SK-N-SH (cell line): ENCODE data around the gene CSNK2A1. TPM values are rescaled to one million over a fixed set of nuclear protein-coding genes. Genes with fewer than 3 reads are reported as not detected.

Experiments
- CTCF ChIA-PET: fragments of 300-600, 350-600 bp; formaldehyde crosslinking; extraction: SDS; loops from one replicate; lab custom pipeline; 2021; lab: Yijun Ruan, JAX
- POLR2A ChIA-PET: fragments of 350-600 bp; sonication (Branson Sonifier 250); formaldehyde crosslinking; extraction: SDS; loops from one replicate; lab custom pipeline; 2020; ENCODE audit warnings: antibody characterized with exemption, inconsistent platforms; lab: Yijun Ruan, JAX
- DNase-seq: peaks from one replicate; pipeline ENCODE4 v3.0.0; 2012
- H2AFZ ChIP-seq: fragments of 200-600 bp; sonication (generic); 2 replicates; pipeline ENCODE4 v1.8.1; 2016; ENCODE audit warnings: antibody characterized with exemption, mild to moderate bottlenecking, low read depth
- H3F3A ChIP-seq: fragments of 200-600 bp; sonication (generic); replicated peaks from 2 replicates; pipeline ENCODE3; 2016; ENCODE audit warnings: antibody characterized with exemption, mild to moderate bottlenecking; ENCODE audit not compliant: insufficient read depth
- H3K27ac ChIP-seq, 2 experiments: fragments of 200-500 bp in 1 of 2; fragments of 200-600 bp in 1 of 2; sonication (Bioruptor generic) in 1 of 2; sonication (generic), shearing (Covaris generic) in 1 of 2; 2 replicates each; pipeline versions ENCODE4 v1.5.1 to v1.6.1; 2014 to 2016; ENCODE audit warnings: low read depth in 2 of 2, inconsistent platforms in 1 of 2, low read length in 1 of 2, mild to moderate bottlenecking in 1 of 2, mixed read lengths in 1 of 2
- H3K27me3 ChIP-seq: fragments of 200-600 bp; sonication (generic), shearing (Covaris generic); 2 replicates; pipeline ENCODE4 v1.6.1; 2016; ENCODE audit warnings: mixed run types; ENCODE audit not compliant: insufficient read depth
- H3K36me3 ChIP-seq, 2 experiments: fragments of 200-500 bp in 1 of 2; fragments of 200-600 bp in 1 of 2; sonication (Bioruptor generic) in 1 of 2; sonication (generic) in 1 of 2; replicated peaks in 1 of 2; 2 replicates each; pipeline versions ENCODE3 to v1.5.1; 2014 to 2016; ENCODE audit warnings: low read length in 1 of 2, mild to moderate bottlenecking in 1 of 2; ENCODE audit not compliant: insufficient read depth in 2 of 2, control insufficient read depth in 1 of 2
- H3K4me1 ChIP-seq, 2 experiments: fragments of 200-500 bp in 1 of 2; fragments of 200-600 bp in 1 of 2; sonication (Bioruptor generic) in 1 of 2; sonication (generic), shearing (Covaris generic) in 1 of 2; 2 replicates each; pipeline versions ENCODE4 v1.5.1 to v1.6.1; 2014 to 2016; ENCODE audit warnings: low read depth in 1 of 2, low read length in 1 of 2, mixed run types in 1 of 2; ENCODE audit not compliant: insufficient read depth in 2 of 2, control insufficient read depth in 1 of 2
- H3K4me2 ChIP-seq: fragments of 200-600 bp; sonication (generic), shearing (Covaris generic); 2 replicates; pipeline ENCODE4 v1.6.1; 2017; ENCODE audit warnings: mixed run types
- H3K4me3 ChIP-seq, 2 experiments: fragments of 200-500 bp in 1 of 2; fragments of 200-600 bp in 1 of 2; sonication (Bioruptor generic) in 1 of 2; sonication (generic), shearing (Covaris generic) in 1 of 2; 2 replicates each; pipeline versions ENCODE4 v1.5.1 to v1.8.1; 2014 to 2016; ENCODE audit warnings: low read depth in 2 of 2, inconsistent platforms in 1 of 2, low read length in 1 of 2, mild to moderate bottlenecking in 1 of 2, mixed read lengths in 1 of 2, moderate library complexity in 1 of 2
- H3K79me2 ChIP-seq: fragments of 200-600 bp; sonication (generic); 2 replicates; pipeline ENCODE4 v1.8.1; 2017; ENCODE audit warnings: mild to moderate bottlenecking; ENCODE audit not compliant: insufficient read depth
- H3K9ac ChIP-seq: fragments of 200-600 bp; sonication (generic); 2 replicates; pipeline ENCODE4 v1.6.1; 2017; ENCODE audit warnings: mixed run types
- H3K9me2 ChIP-seq: fragments of 200-600 bp; sonication (generic); 2 replicates; pipeline ENCODE4 v1.6.1; 2017; ENCODE audit warnings: mixed run types
- H3K9me3 ChIP-seq: fragments of 200-600 bp; sonication (generic); 2 replicates; pipeline ENCODE4 v1.6.1; 2017; ENCODE audit warnings: mixed run types, mild to moderate bottlenecking, moderate library complexity
- H4K20me1 ChIP-seq: fragments of 200-600 bp; sonication (generic); 2 replicates; pipeline ENCODE4 v1.6.1; 2017; ENCODE audit warnings: mild to moderate bottlenecking, mixed run types; ENCODE audit not compliant: insufficient read depth
- CHD2 ChIP-seq: fragments of 150-350 bp; IDR thresholded peaks from 2 replicates; pipeline ENCODE4 v1.6.1; 2018; ENCODE audit warnings: low read length; ENCODE audit not compliant: partially characterized antibody
- EZH2phosphoT487 ChIP-seq: fragments of 200-600 bp; sonication (generic); IDR thresholded peaks from 2 replicates; pipeline ENCODE4 v1.6.1; 2017; ENCODE audit warnings: low read depth, mixed run types, mild to moderate bottlenecking, antibody characterized with exemption, moderate library complexity, borderline replicate concordance
- GATA2 ChIP-seq: sonication (generic); formaldehyde crosslinking; IDR thresholded peaks from 2 replicates; pipeline ENCODE4 v1.5.0; 2020; ENCODE audit warnings: mild to moderate bottlenecking, missing genetic modification reagents
- IRF3 ChIP-seq: fragments of 150-350 bp; IDR thresholded peaks from 2 replicates; pipeline ENCODE4 v1.6.1; 2016; ENCODE audit warnings: mild to moderate bottlenecking, low read depth, low read length
- MAX ChIP-seq: IDR thresholded peaks from 2 replicates; pipeline ENCODE4 v1.4.0; 2012; ENCODE audit warnings: low read depth
- MEF2A ChIP-seq: IDR thresholded peaks from 2 replicates; pipeline ENCODE4 v1.4.0; 2012; ENCODE audit warnings: low read depth, borderline replicate concordance
- NRF1 ChIP-seq: IDR thresholded peaks from 2 replicates; pipeline ENCODE4 v1.6.1; 2012; ENCODE audit warnings: low read depth, mild to moderate bottlenecking, low read length
- POLR2AphosphoS5 ChIP-seq: IDR thresholded peaks from 2 replicates; pipeline ENCODE4 v1.6.1; 2012; ENCODE audit warnings: low read depth, low read length
- RAD21 ChIP-seq: IDR thresholded peaks from 2 replicates; pipeline ENCODE4 v1.6.1; 2012; ENCODE audit warnings: mild to moderate bottlenecking, low read length
- RCOR1 ChIP-seq: fragments of 150-350 bp; IDR thresholded peaks from 2 replicates; pipeline ENCODE4 v1.6.1; 2017; ENCODE audit warnings: antibody characterized with exemption, low read length
- REST ChIP-seq: IDR thresholded peaks from 2 replicates; pipeline ENCODE4 v1.6.1; 2012; ENCODE audit warnings: mild to moderate bottlenecking, low read depth, low read length, moderate library complexity
- RFX5 ChIP-seq: IDR thresholded peaks from 2 replicates; pipeline ENCODE4 v1.6.1; 2012; ENCODE audit warnings: mild to moderate bottlenecking, improper control_type of control experiment, low read length
- SIN3A ChIP-seq: IDR thresholded peaks from 2 replicates; pipeline ENCODE4 v1.6.1; 2012; ENCODE audit warnings: low read depth, mild to moderate bottlenecking, low read length, moderate library complexity, borderline replicate concordance
- TAF1 ChIP-seq: IDR thresholded peaks from 2 replicates; pipeline ENCODE4 v1.6.1; 2012; ENCODE audit warnings: low read depth, mild to moderate bottlenecking, low read length, moderate library complexity, borderline replicate concordance
- WGBS: methylation state at CpG from one replicate; pipeline ENCODE4 v1.1.6; 2017; ENCODE audit warnings: low lambda C conversion rate; 5-methylcytosine and 5-hydroxymethylcytosine counted together
- polyA plus RNA-seq, 3 experiments: library from polyadenylated mRNA; depleted of rRNA; stranded (reverse); fragments of >200 nt; gene quantifications; 2 replicates each; pipeline ENCODE4 v1.2.3, GENCODE V29; 2012
- TF ChIP-seq, protein P1 (sequence below): IDR thresholded peaks from 2 replicates; pipeline ENCODE4 v1.4.0; 2012; ENCODE audit warnings: low read depth, borderline replicate concordance

The CSNK2A1 gene
- polyA plus RNA-seq, 1 of the 3 experiments (the other 2 are of a cell fraction), result 61.9 TPM

DNA sequence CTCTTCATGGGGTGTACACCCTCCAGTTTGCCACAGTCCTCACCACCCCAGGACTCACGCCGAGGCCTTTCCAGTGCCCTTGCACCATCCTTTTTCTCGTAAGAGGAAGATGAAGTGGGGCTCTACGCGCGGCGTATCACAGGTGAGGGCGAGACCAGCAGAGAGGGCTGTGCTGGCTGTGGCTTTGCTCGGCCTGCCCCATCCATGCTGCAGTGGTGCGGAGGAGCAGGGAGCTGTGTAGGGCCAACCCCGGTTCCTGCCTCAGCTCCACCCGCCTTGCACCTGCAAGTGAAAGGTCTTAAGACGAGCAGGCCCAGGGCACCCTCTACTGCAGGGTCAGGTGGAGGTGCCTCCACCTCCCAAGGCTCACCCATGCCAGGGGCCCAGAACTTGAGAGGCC, 111.4 kb downstream of the CSNK2A1 start:
- no peak overlapping the region for H3K9ac ChIP-seq
- ChIA-PET POLR2A (interaction anchor here (0.8 to 1.8 kb wide), 2 partner anchors 51 to 84 kb away, joined by 4 to 10 read pairs; partner anchors contain the start of gene TRIB3), CTCF (interaction anchor here (0.9 to 6.8 kb wide), 17 partner anchors 9 to 213 kb away, joined by 3 to 94 read pairs (median 7); partner anchors contain the start of gene TRIB3)
- no peak overlapping the region for H3K4me3 ChIP-seq
- no peak overlapping the region for H2AFZ ChIP-seq
- H3K4me2 ChIP-seq, result no peak overlapping the region
- H3K4me1 ChIP-seq, result peaks cover 0 to 5% of the 10 kb centered on the region in 2 experiments; a peak in 1 of 4 replicates
- no peaks in the 10 kb centered on the region for H3K27me3 ChIP-seq
- DNase-seq, result no peak
- H3K27ac ChIP-seq, result no peak overlapping the region; a peak in 1 of 4 replicates
- WGBS, result 96% methylated on average over 12 of the region's 13 CpGs
- H3K9me3 ChIP-seq, result no peaks in the 10 kb centered on the region
- H3K36me3 ChIP-seq, result peaks cover 23 to 69% of the 10 kb centered on the region in 2 experiments
- no peak for TF ChIP-seq POLR2AphosphoS5
- TF ChIP-seq RCOR1, result no peak
- TF ChIP-seq EZH2phosphoT487, result no peak
- no peak for TF ChIP-seq SIN3A
- TF ChIP-seq NRF1, result no peak
- no peak for TF ChIP-seq RAD21
- no peak for TF ChIP-seq MEF2A
- no peak for TF ChIP-seq TAF1
- TF ChIP-seq GATA2 (CRISPR knock-in tag), result no peak
- no peak for TF ChIP-seq RFX5
- no peak for TF ChIP-seq MAX
- TF ChIP-seq REST, result no peak
- TF ChIP-seq IRF3, result no peak
- TF ChIP-seq, protein P1, sequence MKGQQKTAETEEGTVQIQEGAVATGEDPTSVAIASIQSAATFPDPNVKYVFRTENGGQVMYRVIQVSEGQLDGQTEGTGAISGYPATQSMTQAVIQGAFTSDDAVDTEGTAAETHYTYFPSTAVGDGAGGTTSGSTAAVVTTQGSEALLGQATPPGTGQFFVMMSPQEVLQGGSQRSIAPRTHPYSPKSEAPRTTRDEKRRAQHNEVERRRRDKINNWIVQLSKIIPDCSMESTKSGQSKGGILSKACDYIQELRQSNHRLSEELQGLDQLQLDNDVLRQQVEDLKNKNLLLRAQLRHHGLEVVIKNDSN, result no peak
- no peak for TF ChIP-seq CHD2
- H3F3A ChIP-seq, result peaks cover 16% of the 10 kb centered on the region
- H3K9me2 ChIP-seq, result no peaks in the 10 kb centered on the region
- H3K79me2 ChIP-seq, result no peaks in the 10 kb centered on the region
- peaks cover 3% of the 10 kb centered on the region; the same call in 1 of the 2 replicates for H4K20me1 ChIP-seq
